Mesodermal cell (in vitro differentiated cells): Measurements from ENCODE around the gene CTU1.
A peak's percentile ranks its signal among the peaks of the same experiment; 100 is the strongest.

ENCODE experiments used
- H3K27ac ChIP-seq: 2 replicates; pipeline ENCODE4 v1.7.0; 2013; ENCODE audit warnings: mild to moderate bottlenecking, low read depth, low read length, moderate library complexity; ENCODE audit not compliant: severe bottlenecking
- H3K36me3 ChIP-seq: 2 replicates; pipeline ENCODE4 v1.7.1; 2013; ENCODE audit warnings: mild to moderate bottlenecking, low read length, moderate library complexity; ENCODE audit not compliant: control insufficient read depth, insufficient read depth
- H3K4me1 ChIP-seq: one replicate; pipeline ENCODE4 v1.7.1; 2013; ENCODE audit warnings: mild to moderate bottlenecking, low read length; ENCODE audit not compliant: insufficient read depth, control insufficient read depth, poor library complexity, severe bottlenecking
- H3K4me3 ChIP-seq: 2 replicates; pipeline ENCODE4 v1.7.0; 2013; ENCODE audit warnings: low read length, control low read depth, mild to moderate bottlenecking; ENCODE audit not compliant: insufficient read depth, poor library complexity, severe bottlenecking; ENCODE audit errors: extremely low read depth
- H3K9me3 ChIP-seq: 2 replicates; pipeline ENCODE4 v1.7.1; 2013; ENCODE audit warnings: mild to moderate bottlenecking, low read length, moderate library complexity; ENCODE audit not compliant: control insufficient read depth
- WGBS, 2 experiments: methylation state at CpG; one replicate each; pipeline ENCODE4 v1.1.5; 2013; ENCODE audit warnings: missing lambda C conversion rate in 2 of 2; ENCODE audit not compliant: insufficient coverage in 2 of 2; 5-methylcytosine and 5-hydroxymethylcytosine counted together

Gene CTU1

DNA sequence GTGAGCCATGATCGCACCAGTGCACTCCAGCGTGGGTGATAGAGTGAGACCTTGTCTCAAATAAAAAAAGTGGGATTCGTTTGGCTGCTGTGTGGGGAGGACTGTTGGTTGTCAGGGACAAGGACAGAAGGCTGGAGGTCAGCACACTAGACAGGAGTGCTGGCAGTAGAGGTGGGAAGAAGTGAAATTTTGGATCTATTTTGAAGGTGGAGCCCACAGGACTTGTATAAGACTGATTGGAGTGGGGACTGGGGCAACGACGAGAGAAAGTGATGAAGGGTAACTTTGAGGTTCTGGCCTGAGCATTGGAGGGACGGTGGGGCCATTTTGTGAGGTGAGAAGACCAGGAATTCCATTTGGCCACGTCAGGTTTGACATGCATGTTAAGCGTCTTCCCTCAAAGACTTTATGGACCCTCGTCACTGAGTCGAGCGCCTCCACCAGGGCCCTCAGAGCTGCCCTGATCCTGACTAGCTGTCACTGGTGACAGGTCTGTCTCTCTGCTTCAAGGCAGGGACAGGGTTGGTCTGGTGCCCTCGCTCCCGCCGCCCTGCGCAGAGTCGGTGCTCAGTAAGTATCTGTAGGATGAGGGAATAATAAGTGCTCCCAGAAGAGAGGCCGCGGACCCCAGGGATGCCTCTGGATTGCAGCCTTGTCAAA, 673 bp downstream of the CTU1 start:
- Histone ChIP-seq H3K36me3 (peaks cover 13% of the 10 kb centered on the region), H3K4me3 (peak overlapping the region; percentile 67), H3K27ac (peak overlapping the region; percentile 79), H3K9me3 (no peaks in the 10 kb centered on the region), H3K4me1 (no peaks in the 10 kb centered on the region)
- WGBS, 2 experiments, result 25 to 31% methylated on average over 12 to 18 of the region's 18 CpGs

DNA sequence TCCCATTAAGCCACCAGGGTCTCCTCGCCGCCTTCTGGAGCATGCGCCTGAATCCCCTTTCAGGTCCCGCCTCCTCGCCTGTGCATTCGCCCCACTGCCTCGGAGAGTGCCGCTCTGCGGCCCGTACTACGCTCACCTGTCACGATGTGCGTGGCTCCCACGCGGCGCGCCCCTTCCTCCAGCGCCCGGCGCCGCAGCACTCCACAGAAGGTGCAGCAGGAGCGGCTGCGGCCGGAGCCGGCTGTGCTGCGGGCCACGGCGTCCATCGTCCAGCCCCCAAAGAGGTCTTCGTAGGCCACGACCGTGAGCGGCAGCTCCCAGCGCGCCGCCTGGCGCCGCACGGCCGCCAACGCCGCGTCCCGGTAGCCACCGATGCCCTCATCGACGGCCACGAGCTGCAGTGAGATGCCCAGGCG, 4.3 kb downstream of the CTU1 start:
- Histone ChIP-seq H3K4me3 (no peak overlapping the region), H3K4me1 (no peaks in the 10 kb centered on the region), H3K9me3 (no peaks in the 10 kb centered on the region), H3K36me3 (peaks cover 27% of the 10 kb centered on the region), H3K27ac (no peak overlapping the region)
- WGBS, 2 experiments, result 97 to 98% methylated on average over 45 to 49 of the region's 49 CpGs

DNA sequence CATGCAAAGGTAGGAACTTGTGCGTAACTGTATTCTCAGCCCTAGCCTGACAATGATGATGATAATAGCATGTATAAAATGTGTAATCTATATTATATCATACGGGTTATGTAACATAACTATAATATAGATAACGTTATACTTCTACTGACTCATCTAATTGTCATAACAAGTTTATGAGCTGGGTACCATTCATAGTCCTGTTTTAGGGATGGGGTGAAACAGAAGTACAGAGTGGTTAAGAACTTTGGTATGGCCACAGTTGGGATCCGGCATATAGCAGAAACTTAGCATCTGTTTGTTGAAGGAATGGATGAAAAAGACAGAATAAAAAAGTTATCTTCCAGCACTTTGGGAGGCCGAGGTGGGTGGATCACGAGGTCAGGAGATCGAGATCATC, 5.2 kb downstream of the CTU1 start:
- H3K27ac ChIP-seq, result no peak overlapping the region
- H3K4me1 ChIP-seq, result no peaks in the 10 kb centered on the region
- H3K9me3 ChIP-seq, result no peaks in the 10 kb centered on the region
- peaks cover 32% of the 10 kb centered on the region for H3K36me3 ChIP-seq
- 92 to 100% methylated on average over 1 to 2 of the region's 7 CpGs for WGBS, 2 experiments
- no peak overlapping the region for H3K4me3 ChIP-seq

DNA sequence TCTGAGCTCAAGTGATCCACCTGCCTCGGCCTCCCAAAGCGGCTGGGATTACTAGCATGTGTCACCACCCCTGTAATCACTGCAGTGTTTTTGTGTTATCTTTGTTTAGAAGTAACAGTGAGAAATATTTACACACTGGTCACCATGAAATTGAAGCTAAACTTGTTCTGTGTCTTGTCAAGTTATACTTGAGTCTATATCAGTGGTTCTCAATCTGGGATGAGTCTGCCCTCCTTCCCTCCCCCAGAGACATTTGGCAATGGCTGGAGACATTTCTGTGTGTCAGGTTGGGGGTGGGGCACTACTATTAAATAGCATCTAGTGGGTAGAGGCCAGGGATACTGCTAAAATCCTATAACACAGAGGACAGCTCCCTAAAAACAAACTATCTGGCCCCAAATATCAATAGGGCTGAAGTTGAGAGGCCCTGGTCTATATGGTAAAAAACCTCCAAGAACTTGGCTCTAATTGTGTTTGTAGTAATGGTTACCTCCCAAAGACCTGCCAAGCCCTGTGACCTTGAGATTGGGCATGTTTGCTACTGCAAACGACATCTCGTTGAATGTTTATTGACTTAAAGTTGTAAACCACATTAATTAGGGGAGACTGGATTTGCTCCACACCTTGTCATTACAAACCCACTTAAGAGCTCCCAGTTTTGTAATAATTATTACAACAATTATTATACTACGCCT, 6.9 kb downstream of the CTU1 start:
- no peaks in the 10 kb centered on the region for H3K9me3 ChIP-seq
- WGBS, 2 experiments, result 90 to 100% methylated on average over 1 to 4 of the region's 5 CpGs
- H3K4me1 ChIP-seq, result no peaks in the 10 kb centered on the region
- H3K27ac ChIP-seq, result no peak overlapping the region
- no peak overlapping the region for H3K4me3 ChIP-seq
- H3K36me3 ChIP-seq, result peaks cover 35% of the 10 kb centered on the region

DNA sequence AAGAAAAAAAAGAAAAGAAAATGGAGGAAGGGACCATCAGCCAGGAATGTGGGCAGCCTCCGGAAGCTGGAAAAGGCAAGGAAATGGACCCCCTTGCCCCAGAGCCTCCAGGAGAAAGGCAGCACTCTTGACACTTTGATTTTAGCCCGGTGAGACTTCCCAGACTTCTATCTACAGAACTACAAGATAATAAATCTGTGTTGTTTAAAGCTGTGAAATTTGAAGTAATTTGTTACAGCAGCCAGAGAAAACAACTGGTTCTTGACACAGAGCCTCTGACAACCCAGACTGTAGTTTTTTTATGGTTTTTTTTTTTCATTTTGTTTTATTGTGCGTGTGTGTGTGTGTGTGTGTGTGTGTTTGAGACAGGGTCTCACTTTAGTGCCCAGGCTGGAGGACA, 7.6 kb downstream of the CTU1 start:
- Histone ChIP-seq H3K27ac (no peak overlapping the region), H3K4me3 (no peak overlapping the region), H3K9me3 (no peaks in the 10 kb centered on the region), H3K36me3 (peaks cover 35% of the 10 kb centered on the region), H3K4me1 (no peaks in the 10 kb centered on the region)
- WGBS, 2 experiments, result 88% methylated on average over 1 of the region's 3 CpGs; no CpG with 5 or more reads in 1 of the 2 experiments

DNA sequence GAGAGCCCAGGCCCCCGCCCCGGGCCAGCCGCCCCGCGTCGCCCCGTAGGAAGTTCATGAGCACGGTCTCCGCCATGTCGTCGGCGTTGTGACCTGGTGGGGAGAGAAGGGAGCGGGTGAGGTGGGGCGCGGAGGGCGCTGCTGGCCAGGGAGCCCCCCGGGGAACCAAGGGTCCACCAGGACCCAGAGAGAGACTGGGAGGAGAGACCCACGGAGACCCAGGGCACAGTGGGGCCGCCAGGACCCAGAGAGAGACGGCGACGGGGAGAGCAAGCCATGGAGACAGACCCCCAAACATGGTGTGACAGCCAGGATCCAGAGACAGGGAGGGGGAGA, 9.2 kb downstream of the CTU1 start:
- peaks cover 35% of the 10 kb centered on the region for H3K36me3 ChIP-seq
- H3K4me1 ChIP-seq, result no peaks in the 10 kb centered on the region
- no peaks in the 10 kb centered on the region for H3K9me3 ChIP-seq
- H3K4me3 ChIP-seq, result no peak overlapping the region
- 92 to 94% methylated on average over 22 of the region's 22 CpGs for WGBS, 2 experiments
- H3K27ac ChIP-seq, result no peak overlapping the region

DNA sequence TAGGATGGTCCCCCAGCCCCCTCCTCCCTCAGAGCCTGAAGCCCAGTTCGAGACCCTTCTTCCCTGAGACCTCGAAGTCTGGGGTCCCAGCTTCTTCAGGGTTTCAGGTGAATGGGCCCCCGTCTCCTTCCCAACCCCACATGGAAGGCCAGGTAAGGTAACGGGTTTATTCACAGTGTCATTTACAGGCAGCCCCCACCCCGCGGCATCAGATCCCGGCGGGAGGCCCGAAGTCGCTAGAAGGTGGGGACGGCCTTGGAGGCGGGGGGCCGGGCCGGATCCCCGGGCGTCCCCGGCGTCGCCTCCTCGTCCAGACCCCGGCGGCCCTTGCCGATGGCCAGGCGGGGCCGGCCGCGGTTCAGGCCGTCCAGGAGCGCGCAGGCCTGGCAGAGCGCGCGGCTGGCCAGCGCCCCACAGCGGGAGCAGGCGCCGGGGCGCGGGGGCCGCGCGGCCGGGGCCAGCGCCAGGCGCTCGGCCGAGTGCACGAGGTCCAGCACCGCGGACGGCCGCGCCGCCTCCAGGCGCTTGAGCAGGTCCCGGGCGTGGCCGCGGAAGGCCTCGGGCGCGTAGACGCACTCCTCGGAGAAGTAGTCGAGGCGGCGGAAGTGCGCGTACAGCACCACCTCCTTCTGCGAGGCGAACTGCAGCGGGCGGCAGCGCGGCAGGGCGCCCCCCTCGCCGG, 9.7 kb downstream of the CTU1 start:
- 96 to 97% methylated on average over 77 to 78 of the region's 78 CpGs for WGBS, 2 experiments
- peaks cover 31% of the 10 kb centered on the region for H3K36me3 ChIP-seq
- no peak overlapping the region for H3K27ac ChIP-seq

DNA sequence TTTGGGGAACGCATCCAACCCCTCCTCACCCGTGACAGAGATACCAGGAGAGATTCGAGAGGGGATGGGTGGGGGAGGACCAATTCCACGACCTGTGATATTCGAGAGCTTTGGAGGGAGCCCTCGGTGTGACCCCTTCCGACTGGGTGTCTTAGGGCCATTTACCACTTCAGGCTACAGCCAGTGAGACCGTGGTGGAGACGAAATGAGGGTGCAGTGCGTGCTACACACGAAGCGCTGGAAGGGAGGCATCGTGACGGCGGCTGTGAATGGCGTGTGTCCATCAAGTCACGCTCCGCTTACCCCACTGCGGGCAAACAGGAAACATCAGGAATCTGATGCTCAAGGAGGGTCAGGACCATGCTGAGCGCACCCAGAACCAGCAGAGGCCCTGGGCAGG, 10.4 kb downstream of the CTU1 start:
- Histone ChIP-seq H3K9me3 (no peaks in the 10 kb centered on the region), H3K36me3 (peaks cover 24% of the 10 kb centered on the region), H3K27ac (no peak overlapping the region), H3K4me3 (no peak overlapping the region), H3K4me1 (no peaks in the 10 kb centered on the region)
- WGBS, 2 experiments, result 88 to 90% methylated on average over 18 of the region's 20 CpGs

More for the DNA sequence above, 9.7 kb downstream of the CTU1 start:
- H3K4me3 ChIP-seq, result no peak overlapping the region
- H3K9me3 ChIP-seq, result no peaks in the 10 kb centered on the region
- H3K4me1 ChIP-seq, result no peaks in the 10 kb centered on the region

DNA sequence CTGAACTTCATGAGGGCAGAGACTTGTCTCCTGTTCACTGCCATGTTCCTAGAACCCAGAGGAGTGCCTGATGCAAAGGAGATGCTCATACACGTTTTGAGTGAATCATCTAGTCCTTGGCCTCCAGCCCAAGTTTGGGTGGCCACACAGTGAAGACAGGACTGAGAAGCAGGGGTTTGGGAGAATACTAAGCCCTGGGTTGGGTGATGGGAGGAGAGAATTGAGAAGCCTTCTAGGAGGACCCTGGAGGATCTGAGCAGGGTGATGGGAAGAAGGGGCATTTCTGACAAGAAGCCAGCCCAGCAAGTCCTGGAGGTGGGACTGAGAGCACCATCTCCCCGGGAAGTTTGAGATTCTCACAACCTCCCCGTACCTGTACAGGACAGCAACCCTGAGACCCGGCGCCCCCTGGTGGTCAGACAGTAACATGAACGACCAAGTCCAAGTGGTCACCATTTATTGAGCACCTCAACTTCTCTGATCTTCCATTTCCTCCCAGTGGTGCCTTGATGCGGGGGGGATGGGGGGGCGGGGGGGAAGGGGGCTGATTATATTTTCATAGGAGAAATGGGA, 11.0 kb downstream of the CTU1 start:
- no peaks in the 10 kb centered on the region for H3K4me1 ChIP-seq
- H3K9me3 ChIP-seq, result no peaks in the 10 kb centered on the region
- WGBS, 2 experiments, result 23 to 33% methylated on average over 2 to 5 of the region's 8 CpGs

DNA sequence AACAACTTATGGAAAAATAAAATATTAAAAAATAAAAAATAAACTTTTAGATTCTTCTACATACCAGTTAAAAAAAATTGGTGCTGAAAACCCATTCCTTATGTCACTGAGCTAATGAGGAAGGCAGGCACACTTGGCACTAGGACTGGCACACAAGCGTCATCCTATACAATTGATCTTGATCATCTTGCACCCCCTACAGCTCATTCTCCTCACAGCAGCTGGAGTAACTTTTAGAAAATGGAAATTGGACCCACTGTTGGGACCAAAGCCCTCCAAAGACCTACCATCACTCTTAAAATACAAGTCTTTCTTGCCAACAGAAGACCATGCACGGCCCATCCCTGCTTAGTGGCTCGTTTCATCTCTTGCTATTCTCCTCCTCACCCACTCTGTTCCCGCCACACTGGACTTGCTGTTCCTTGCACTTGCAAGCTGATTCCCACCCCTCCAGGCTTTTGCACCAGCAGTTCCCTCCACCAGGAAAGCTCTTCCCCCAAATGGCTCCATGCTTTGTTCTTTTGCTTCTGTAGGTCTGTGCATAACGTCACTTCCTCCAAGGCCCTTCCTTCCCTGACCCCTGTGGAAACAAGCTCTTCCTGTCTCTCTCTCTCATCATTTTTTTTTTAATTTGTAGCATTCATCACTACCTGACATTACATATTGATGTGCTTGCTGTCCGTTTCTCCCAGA, 11.6 kb downstream of the CTU1 start:
- Histone ChIP-seq H3K4me1 (no peaks in the 10 kb centered on the region), H3K27ac (no peak overlapping the region), H3K4me3 (no peak overlapping the region), H3K36me3 (peaks cover 16% of the 10 kb centered on the region), H3K9me3 (no peaks in the 10 kb centered on the region)
- 86 to 92% methylated on average over 5 to 6 of the region's 6 CpGs for WGBS, 2 experiments

More for the DNA sequence above, 11.0 kb downstream of the CTU1 start:
- Histone ChIP-seq H3K4me3 (no peak overlapping the region), H3K27ac (no peak overlapping the region), H3K36me3 (peaks cover 18% of the 10 kb centered on the region)
